ENCODE results near the gene PAPOLB. TPM values are rescaled to one million over a fixed set of nuclear protein-coding genes. Genes with fewer than 3 reads are reported as not detected.
A peak's percentile ranks its signal among the peaks of the same experiment; 100 is the strongest.

PAPOLB gene
- total and polyA plus RNA-seq, 10 of the 15 experiments (the other 5 are each of a cell fraction or from before 2014, with no cell fraction given) = 0.01 TPM; not detected in 9

- TF ChIP-seq ZBED1 (IDR thresholded peaks at IDR 0.05; ENCODE audit: borderline replicate concordance) = no peak
- peak; percentile 87 to 98 (median 95) for TF ChIP-seq CTCF (IDR thresholded peaks at IDR 0.05 in 2 of 3, conservative IDR thresholded peaks at IDR 0.05 in 1 of 3; ENCODE audit: control insufficient read depth in 2 of 3, extremely low read depth in 1 of 3, insufficient read depth in 1 of 3, low read depth in 3 of 3, low read length in 3 of 3)
- no peak for TF ChIP-seq ZBTB33 (IDR thresholded peaks at IDR 0.05)
- TF ChIP-seq SMC3 (IDR thresholded peaks at IDR 0.05; ENCODE audit: borderline replicate concordance, low read length) = peak; percentile 78
- no peak for TF ChIP-seq JUNB (IDR thresholded peaks at IDR 0.05)
- TF ChIP-seq RAD21 (IDR thresholded peaks at IDR 0.05; ENCODE audit: insufficient read depth, low read depth, low read length) = peak; percentile 58
- no peak for TF ChIP-seq PRDM15 (CRISPR knock-in tag; IDR thresholded peaks at IDR 0.05)
- TF ChIP-seq KAT2A (conservative IDR thresholded peaks at IDR 0.05; ENCODE audit: control insufficient read depth, low read depth, low read length) = no peak
- no peak for TF ChIP-seq BCL3 (IDR thresholded peaks at IDR 0.05; ENCODE audit: borderline replicate concordance, insufficient read depth, low read depth, low read length, poor library complexity, severe bottlenecking)
- no peak for TF ChIP-seq BCLAF1 (IDR thresholded peaks at IDR 0.05)
- 0 out of 2 replicates have a peak, but pooled peaks have one; percentile 20 for TF ChIP-seq IRF4 (IDR thresholded peaks at IDR 0.05; ENCODE audit: low read depth, low read length)
- TF ChIP-seq E4F1 (IDR thresholded peaks at IDR 0.05; ENCODE audit: borderline replicate concordance, partially characterized antibody) = no peak
- no peak for TF ChIP-seq BHLHE40 (IDR thresholded peaks at IDR 0.05; ENCODE audit: borderline replicate concordance in 1 of 2, low read depth in 2 of 2, low read length in 1 of 2)
- no peak for TF ChIP-seq TCF3 (IDR thresholded peaks at IDR 0.05; ENCODE audit: borderline replicate concordance, insufficient read depth, low read depth, low read length)
Measured at GRCh38 chr7:4830176-4830575, 31.7 kb downstream of the PAPOLB start (continued).

Measured in GM12878 (cell line).